Stimulated activated CD4-positive, alpha-beta T cell treated with anti-CD3 and anti-CD28 coated beads, Interleukin-15, amount 100 ng/mL, for 1 hour (primary cell): ENCODE measurements around the gene OTUB2.
A peak's percentile ranks its signal among the peaks of the same experiment; 100 is the strongest.

Source experiments
- DNase-seq, 2 donors: peaks; one replicate each; pipeline ENCODE4 v3.0.0-alpha.2; 2020; ENCODE audit warnings: low read depth in 1 of 2, low spot score in 1 of 2

The OTUB2 gene

DNA sequence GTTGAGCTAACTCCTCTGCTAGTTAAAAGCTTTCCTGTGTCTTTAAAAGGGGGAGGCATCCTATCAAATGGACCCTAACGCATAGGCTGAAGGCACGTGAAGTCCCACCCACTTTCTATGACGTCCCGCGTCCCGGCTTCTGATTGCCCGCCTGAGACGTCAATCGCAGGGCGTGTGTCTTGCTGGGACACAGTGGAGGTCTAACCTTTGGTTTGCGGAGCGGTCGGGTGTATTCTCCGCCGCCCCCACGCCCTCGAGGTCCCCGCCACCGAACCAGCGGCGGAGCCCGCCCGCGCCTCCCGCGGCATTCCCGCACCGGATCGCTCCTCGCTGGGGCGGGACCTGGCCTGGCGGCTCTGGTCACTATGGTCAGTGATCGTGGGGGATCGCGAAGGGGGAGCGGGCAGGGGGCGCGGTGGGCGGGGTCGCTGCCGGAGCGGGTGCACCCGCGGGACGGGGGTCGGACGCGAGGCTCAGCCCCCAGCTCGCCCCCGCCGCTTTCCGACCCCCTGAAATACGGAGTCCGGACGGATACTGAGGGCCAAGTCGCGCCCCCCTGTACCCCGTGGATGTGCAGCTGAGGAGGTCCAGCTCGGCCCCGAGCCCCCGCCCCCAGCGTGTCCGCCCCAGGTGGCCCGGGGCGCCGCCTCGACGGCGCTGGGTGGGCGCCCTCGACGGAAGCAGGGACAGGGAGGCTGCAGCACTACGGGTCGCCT is at the start of gene OTUB2:
TSS of gene OTUB2 (plus strand) at position 168 of the 716 bp plus-strand sequence. CDS start at position 366, 198 bp downstream.
- DNase-seq: peak; percentile 90 to 94

- DNase-seq: no peak
These were observed 49.6 kb upstream of the OTUB2 start, which contains the start of gene ASB2 for GRCh38 chr14:93976477-93977057. ASB2 (minus strand) TSS chr14:93976570; CDS start chr14:93964539, 12,031 bp downstream.

DNA sequence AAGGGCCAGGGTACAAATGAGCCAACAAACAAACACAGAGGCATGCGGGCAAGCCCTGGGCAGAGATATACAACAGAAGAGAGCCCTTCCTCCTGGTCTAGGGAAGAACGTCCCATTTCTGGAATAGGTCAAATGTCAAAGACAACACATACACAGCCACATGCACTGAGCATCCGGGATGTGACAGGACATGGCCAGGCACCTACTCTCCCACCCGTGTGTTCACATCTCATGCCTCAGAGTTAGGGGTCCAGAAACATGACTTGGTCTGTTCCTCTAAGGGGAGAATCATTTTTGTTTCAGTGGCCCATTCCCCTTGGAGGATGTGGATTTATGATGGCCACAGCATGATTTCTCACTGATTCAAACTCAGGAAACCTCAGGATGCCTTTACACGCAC is 49.0 kb upstream of the OTUB2 start:
- DNase-seq: no peak

GRCh38 chr14:93977790-93978581 is 48.2 kb upstream of the OTUB2 start:
- DNase-seq: peak; percentile 48 to 57

- no peak for DNase-seq
These were observed 47.4 kb upstream of the OTUB2 start for GRCh38 chr14:93978735-93979134.

- no peak for DNase-seq
These were observed 45.5 kb upstream of the OTUB2 start for GRCh38 chr14:93980456-93981201.

GRCh38 chr14:93981316-93982229 is 44.6 kb upstream of the OTUB2 start:
- DNase-seq: no peak

- no peak for DNase-seq
These were observed 43.7 kb upstream of the OTUB2 start for GRCh38 chr14:93982230-93983007.

DNA sequence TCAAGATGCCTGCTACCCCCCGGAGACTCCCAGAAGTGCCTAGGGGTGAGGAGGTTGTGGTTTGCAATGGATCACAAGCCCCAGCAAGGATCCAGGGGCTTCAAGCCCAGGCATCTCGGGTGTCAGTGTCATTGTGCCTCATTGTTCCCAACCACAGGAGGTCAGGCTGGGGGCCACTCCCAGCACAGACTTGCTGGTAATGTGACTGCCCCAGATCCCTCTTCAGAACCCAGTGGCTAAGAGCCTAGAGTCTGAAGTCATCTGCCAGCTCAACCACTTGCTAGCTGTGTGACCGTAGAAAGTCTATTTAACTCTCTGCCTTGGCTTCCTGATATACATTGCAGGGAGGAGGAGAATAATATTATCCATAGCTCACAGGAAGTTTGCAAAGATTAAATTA is 42.1 kb upstream of the OTUB2 start:
- no peak for DNase-seq

DNA sequence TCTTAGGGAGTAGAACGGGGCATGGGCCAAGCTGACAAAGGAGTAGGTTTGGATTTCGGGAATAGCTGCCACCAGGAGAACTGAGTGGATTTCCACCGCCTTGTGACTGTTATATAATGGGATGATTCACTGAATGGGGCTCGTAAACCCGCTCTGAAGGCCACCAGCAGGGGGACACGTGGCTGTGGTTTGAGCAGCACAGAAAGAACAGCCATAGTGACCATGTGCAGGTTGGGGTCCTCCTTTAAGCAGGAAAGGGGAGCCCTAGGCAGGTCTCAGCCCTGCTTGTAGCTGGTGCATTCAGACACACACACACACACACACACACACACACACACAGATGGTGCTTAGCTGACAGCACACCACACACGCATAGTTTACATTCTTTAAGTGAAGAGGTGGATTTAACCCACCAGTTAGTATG is 41.1 kb upstream of the OTUB2 start:
- no peak for DNase-seq

- DNase-seq: no peak
These were observed 39.2 kb upstream of the OTUB2 start for GRCh38 chr14:93986955-93987354.

DNA sequence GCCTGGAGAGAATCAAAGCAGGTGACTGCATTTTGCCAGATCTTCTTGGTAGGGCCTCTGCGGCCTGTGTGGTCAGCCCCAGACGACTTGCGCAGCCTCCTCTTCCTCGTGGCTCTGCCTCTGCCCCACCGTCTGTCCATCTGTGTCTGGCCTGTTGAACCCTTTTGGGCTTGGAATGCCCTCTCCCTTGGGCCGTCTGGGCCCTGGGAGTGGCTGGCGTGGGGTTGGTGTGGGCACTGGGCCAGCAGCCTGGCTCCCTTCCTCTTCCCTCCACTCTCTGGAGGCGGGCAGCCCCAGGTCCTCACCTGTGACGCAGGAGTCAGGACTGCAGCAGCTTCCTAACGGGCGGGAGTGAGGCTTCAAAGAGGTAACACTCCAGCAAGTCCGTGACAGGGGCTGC is 38.8 kb upstream of the OTUB2 start:
- DNase-seq: no peak

GRCh38 chr14:93987815-93988476 is 38.2 kb upstream of the OTUB2 start:
- DNase-seq: no peak

GRCh38 chr14:93989939-93990338 is 36.2 kb upstream of the OTUB2 start:
- no peak for DNase-seq

DNA sequence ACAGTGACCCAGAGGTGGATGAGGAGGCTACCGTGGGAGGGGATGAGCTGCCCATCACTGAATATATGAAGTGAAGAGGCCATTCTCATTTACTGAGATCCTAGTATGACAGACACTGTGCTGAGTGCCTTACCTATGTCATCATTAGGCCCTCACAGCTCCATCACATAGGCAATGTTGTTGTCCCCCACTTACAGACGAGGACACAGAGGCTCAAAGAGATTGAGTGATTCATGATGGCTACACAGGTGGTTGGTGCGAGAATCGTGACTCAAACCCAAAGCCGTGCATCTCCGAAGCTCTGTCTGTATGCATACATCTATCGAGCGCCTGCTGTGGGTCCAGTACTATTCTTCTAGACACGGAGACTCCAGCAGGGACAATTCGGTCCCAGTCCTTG is 34.9 kb upstream of the OTUB2 start:
- DNase-seq: no peak

DNA sequence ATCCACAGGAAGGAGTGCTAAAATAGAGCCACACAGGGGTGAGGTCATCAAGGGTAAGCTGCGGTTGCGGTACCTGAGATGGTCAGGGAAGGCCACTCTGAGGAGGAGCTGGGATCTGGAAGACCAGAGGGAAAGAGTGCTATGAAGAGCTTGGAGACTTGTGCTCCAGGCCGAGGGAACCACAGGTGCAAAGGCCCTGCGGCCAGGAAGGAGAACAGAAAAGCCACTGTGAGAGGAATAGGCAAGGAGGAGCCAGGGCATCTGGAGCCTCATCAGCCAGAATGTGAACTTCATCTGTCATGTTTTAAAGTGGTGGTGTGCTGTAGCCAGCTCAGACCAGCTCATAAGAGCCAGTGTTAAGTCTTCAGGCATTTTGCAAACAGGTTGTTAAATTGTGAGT is 34.5 kb upstream of the OTUB2 start:
- DNase-seq: no peak

- no peak for DNase-seq
These were observed 32.8 kb upstream of the OTUB2 start for GRCh38 chr14:93993382-93993781.

DNA sequence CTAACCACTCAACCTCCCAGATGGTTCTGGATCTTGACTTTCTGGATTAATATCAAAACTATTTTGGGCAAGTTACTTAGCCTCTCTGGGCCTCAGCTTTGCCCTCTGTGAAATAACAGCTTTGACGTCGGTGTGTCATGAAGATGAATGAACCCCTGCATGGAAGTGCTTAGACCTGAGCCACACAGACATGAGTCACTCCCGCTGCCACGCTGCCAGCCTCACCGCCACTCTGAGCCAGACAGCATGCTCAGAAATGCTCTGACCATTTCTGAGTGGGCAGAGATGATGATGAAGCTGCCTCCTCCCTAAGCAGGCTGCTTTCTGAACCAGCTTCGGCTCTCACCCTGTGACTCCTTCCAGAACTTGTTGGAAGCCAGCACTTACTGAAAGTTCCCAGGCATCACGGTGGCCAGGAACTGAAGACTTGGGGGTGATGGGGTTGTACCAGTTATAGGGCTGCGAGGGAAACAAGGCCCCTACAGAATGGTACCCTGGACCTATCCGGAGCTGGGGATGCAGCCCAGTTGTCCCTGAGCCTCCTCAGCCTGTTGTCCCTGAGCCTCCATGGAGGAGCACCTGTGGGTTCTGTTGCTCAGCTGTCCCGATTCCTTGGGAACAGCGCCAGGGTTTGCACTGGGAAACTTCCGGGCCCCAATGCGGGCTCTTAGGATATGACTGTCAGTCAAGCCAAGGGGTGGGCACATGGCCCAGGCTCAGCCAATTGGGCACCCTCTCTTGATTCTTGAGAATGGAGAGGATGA is 31.0 kb upstream of the OTUB2 start:
- peak in 1 of 2 donors; percentile 42 for DNase-seq
